ENCODE measurements around the gene NR2F1-AS1.

Gene NR2F1-AS1

GRCh38 chr5:93608855-93609254 is 27.8 kb upstream of the NR2F1-AS1 start:
- DNase-seq (ENCODE audit: low spot score): no peak
- CTCF ChIA-PET: no interaction called here
- no peak for TF ChIP-seq CTCF (conservative IDR thresholded peaks at IDR 0.05; ENCODE audit: low read depth)
- POLR2A ChIA-PET (ENCODE audit: low non-redundant PET): no interaction called here
- H3K27ac ChIP-seq: no peak overlapping the region

- peak; percentile 35 for DNase-seq (ENCODE audit: low spot score)
- ChIA-PET CTCF (interaction anchor here (0.6 to 1.7 kb wide), 19 partner anchors 8 to 1066 kb away, joined by 3 to 10 read pairs (median 3); no protein-coding TSS in a partner anchor), POLR2A (ENCODE audit: low non-redundant PET) (no interaction called here)
- peak; percentile 79 for TF ChIP-seq CTCF (conservative IDR thresholded peaks at IDR 0.05; ENCODE audit: low read depth)
- no peak overlapping the region for H3K27ac ChIP-seq
These were observed 26.6 kb upstream of the NR2F1-AS1 start for GRCh38 chr5:93607367-93608258.

GRCh38 chr5:93606382-93606752 is 25.3 kb upstream of the NR2F1-AS1 start:
- TF ChIP-seq CTCF (conservative IDR thresholded peaks at IDR 0.05; ENCODE audit: low read depth): no peak
- DNase-seq (ENCODE audit: low spot score): no peak
- no peak overlapping the region for H3K27ac ChIP-seq
- ChIA-PET CTCF (no interaction called here), POLR2A (ENCODE audit: low non-redundant PET) (no interaction called here)

GRCh38 chr5:93604644-93605515 is 23.9 kb upstream of the NR2F1-AS1 start:
- POLR2A ChIA-PET (ENCODE audit: low non-redundant PET): no interaction called here
- CTCF ChIA-PET: interaction anchor here (0.7 to 1.2 kb wide), 2 partner anchors 195 to 313 kb away, joined by 3 to 5 read pairs; no protein-coding TSS in a partner anchor
- H3K27ac ChIP-seq: no peak overlapping the region
- no peak for TF ChIP-seq CTCF (conservative IDR thresholded peaks at IDR 0.05; ENCODE audit: low read depth)
- no peak for DNase-seq (ENCODE audit: low spot score)

GRCh38 chr5:93603793-93604643 is 23.0 kb upstream of the NR2F1-AS1 start:
- H3K27ac ChIP-seq: no peak overlapping the region
- no peak for DNase-seq (ENCODE audit: low spot score)
- TF ChIP-seq CTCF (conservative IDR thresholded peaks at IDR 0.05; ENCODE audit: low read depth): no peak
- ChIA-PET POLR2A (ENCODE audit: low non-redundant PET) (no interaction called here), CTCF (interaction anchor here (0.5 to 1.2 kb wide), 2 partner anchors 196 to 1290 kb away, joined by 3 to 5 read pairs; no protein-coding TSS in a partner anchor)
